GM10266 (cell line): ENCODE results near the gene LRP1B.

Experiments used
- DNase-seq: peaks from one replicate; pipeline ENCODE4 v3.0.0; 2012; ENCODE audit errors: extremely low spot score
- TF ChIP-seq, protein P1 (sequence below): IDR thresholded peaks from 2 replicates; pipeline ENCODE4 v1.5.1; 2012; ENCODE audit warnings: mild to moderate bottlenecking, low read depth; ENCODE audit not compliant: control insufficient read depth, insufficient read depth; ENCODE audit errors: missing control alignments

LRP1B gene

DNA sequence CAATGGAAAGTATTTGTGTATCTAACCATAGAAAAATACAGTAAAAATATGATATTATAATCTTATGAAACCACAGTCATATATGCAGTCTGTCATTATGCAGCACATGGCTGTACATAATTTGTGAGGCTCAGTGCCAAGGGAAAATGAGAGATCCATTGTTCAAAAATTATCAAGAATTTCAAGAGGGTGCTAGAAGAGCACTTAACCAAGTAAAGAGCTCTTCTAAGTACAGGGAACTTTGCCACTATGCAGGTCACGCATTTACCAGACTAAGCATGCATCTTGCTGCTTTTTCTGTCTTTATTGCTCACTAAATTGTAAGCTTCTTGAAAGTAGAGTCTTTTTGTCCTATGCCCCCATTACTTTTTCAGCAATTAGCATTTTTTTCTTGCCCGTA, 438.0 kb downstream of the LRP1B start:
- TF ChIP-seq, protein P1, sequence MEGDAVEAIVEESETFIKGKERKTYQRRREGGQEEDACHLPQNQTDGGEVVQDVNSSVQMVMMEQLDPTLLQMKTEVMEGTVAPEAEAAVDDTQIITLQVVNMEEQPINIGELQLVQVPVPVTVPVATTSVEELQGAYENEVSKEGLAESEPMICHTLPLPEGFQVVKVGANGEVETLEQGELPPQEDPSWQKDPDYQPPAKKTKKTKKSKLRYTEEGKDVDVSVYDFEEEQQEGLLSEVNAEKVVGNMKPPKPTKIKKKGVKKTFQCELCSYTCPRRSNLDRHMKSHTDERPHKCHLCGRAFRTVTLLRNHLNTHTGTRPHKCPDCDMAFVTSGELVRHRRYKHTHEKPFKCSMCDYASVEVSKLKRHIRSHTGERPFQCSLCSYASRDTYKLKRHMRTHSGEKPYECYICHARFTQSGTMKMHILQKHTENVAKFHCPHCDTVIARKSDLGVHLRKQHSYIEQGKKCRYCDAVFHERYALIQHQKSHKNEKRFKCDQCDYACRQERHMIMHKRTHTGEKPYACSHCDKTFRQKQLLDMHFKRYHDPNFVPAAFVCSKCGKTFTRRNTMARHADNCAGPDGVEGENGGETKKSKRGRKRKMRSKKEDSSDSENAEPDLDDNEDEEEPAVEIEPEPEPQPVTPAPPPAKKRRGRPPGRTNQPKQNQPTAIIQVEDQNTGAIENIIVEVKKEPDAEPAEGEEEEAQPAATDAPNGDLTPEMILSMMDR, result no peak
- DNase-seq, result no peak

DNA sequence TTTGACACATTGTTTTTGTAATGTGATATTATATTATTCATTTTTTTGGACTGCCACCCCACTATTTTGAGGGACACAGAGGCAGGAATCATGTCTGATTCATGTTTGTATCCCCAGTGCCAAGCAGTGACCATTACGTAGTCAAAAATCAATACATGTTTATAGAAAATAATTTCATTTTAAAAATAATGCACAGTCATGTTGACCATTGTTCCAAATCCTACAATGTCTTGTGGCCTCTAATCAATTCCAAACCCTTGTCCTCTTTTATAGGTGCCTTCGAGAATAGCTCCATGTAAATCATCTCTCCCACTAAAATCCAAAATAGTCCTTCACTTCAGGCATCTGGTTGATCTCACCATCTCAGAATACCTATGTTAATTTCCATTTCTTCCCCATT, 454.7 kb downstream of the LRP1B start:
- DNase-seq, result no peak
- TF ChIP-seq, protein P1, result no peak

DNA sequence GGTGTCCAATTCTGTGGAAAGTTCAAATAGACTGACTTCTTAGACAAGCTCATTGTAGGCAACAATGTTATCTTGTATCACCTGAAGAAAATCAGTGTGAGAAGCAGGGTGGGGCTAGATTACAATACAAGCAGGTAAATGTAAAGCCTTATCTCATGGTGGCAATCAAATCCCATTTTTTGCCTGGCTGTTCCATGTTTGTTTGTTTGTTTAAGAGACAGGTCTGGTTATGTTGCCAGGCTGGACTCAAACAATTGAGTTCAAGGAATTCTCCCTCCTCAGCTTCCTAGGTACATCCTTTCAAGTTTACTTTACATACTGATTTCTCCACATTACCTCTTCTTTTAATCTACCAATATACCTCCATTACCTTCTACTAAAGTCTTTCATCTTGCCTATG, 464.6 kb downstream of the LRP1B start:
- no peak for DNase-seq
- TF ChIP-seq, protein P1, result no peak

DNA sequence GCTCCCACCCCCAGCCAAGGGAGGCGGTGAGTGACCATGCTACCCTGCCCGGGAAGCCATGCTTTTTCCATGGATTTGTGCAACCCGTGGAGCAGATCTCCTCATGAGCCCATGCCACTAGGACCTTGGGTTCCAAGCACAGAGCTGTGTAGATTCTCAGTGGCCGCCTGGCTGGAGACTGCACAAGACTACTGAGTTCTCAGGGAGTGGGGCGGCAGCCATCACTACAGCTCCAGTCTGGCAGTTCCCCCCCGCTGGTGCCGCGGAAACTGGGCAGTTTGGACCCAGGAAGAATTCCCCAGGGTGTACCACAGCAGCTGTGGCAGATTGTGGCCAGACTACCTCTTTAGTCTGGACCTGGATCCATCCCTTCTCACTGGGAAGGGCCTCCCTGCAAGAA, 470.6 kb downstream of the LRP1B start:
- no peak for DNase-seq
- TF ChIP-seq, protein P1, result no peak

DNA sequence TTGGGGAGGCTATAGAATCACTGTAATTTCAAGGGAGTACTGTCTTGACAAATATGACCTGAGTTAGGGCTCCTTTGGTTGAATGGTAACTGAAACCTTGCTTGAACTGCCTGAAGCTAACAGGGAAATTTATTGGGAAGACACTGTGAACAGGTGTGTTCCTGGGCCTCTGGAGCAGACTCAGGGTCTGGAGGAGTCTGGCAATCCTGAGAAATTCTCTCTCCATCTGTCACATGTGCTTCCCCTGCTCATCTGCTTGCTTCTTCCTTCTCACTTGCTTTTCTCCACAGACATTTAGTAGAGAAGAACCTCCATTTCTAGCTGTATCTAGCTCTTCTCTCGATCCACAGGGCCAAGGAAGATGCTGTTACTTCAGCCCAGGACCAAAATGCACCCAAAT, 476.5 kb downstream of the LRP1B start:
- TF ChIP-seq, protein P1, result no peak
- no peak for DNase-seq

DNA sequence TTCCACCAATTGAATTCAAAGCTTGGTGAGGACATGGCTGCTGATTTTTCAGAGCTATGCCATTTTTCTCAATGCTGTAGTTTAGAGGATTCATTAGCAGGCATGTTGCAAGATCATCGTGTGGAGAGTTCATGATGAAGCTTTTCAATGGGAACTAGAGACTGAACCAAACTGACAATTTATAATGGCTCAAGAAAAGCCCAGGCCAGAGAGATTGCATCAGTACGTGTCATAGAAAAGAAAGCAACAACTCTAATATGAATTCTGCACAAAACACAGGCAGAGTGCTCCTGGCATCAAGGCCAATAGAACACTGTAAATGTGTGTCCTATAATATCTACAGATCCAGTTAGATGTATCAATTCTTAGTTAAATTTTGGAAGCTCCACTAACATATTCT, 477.6 kb downstream of the LRP1B start:
- no peak for DNase-seq
- TF ChIP-seq, protein P1, result no peak

DNA sequence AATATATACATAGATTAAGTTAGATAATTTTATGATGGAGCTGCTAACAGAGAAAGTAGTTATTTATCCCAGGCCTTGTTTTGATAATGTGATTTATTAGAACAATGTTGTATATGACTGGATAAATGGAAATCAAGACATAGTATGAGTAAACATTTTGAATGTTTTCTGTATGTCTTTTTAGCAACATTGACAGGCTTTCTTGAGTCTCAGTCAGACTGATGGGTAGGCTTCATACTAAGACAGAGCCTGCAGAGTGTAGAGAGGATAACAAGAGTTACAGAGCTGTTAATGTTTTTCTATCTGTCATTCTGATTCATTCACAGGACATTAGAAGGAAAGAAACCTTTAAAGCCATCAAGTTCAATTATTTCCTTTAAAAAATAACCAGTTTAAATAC, 478.5 kb downstream of the LRP1B start:
- DNase-seq, result no peak
- TF ChIP-seq, protein P1, result no peak
